Effector memory CD8-positive, alpha-beta T cell (primary cell): ENCODE measurements around the gene USP43.
A peak's percentile ranks its signal among the peaks of the same experiment; 100 is the strongest.

Source experiments
- ATAC-seq: fragments of 150-1000 bp; cut with Tn5 transposase; replicated peaks from 2 replicates; pipeline ENCODE4 v1.10.0; 2021; ENCODE audit warnings: mild to moderate bottlenecking, moderate library complexity
- DNase-seq, 3 experiments: peaks; one replicate each; pipeline ENCODE4 v3.0.0; 2021
- H3K27ac Mint-ChIP-seq, 2 donors: one replicate each; pipeline ENCODE4 v1.8.0; 2022; ENCODE audit warnings: mild to moderate bottlenecking in 2 of 2, mixed read lengths in 2 of 2, moderate library complexity in 2 of 2
- H3K27me3 Mint-ChIP-seq, 2 donors: one replicate each; pipeline ENCODE4 v1.8.0; 2022; ENCODE audit warnings: mixed read lengths in 2 of 2
- H3K36me3 Mint-ChIP-seq: one replicate; pipeline ENCODE4 v1.8.0; 2022; ENCODE audit warnings: mild to moderate bottlenecking, moderate library complexity, mixed read lengths; ENCODE audit not compliant: insufficient read depth
- H3K4me1 Mint-ChIP-seq, 2 donors: one replicate each; pipeline ENCODE4 v1.8.0; 2022; ENCODE audit warnings: low read depth in 2 of 2, mixed read lengths in 2 of 2
- H3K4me3 Mint-ChIP-seq, 2 donors: one replicate each; pipeline ENCODE4 v1.8.0; 2022; ENCODE audit warnings: mild to moderate bottlenecking in 2 of 2, mixed read lengths in 2 of 2, moderate library complexity in 2 of 2
- H3K9me3 Mint-ChIP-seq, 2 donors: one replicate each; pipeline ENCODE4 v1.8.0; 2022; ENCODE audit warnings: mixed read lengths in 2 of 2

USP43 gene

GRCh38 chr17:9671559-9671958 is 26.2 kb downstream of the USP43 start:
- ATAC-seq: no peak
- Mint-ChIP-seq H3K36me3 (no peaks in the 10 kb centered on the region), H3K4me3 (no peak overlapping the region), H3K27ac (no peak overlapping the region), H3K9me3 (no peaks in the 10 kb centered on the region), H3K27me3 (peaks cover 22 to 47% of the 10 kb centered on the region in 2 donors), H3K4me1 (peaks cover 1 to 21% of the 10 kb centered on the region in 2 donors)
- no peak for DNase-seq

- ATAC-seq: no peak
- Mint-ChIP-seq H3K36me3 (no peaks in the 10 kb centered on the region), H3K4me1 (peaks cover 0 to 16% of the 10 kb centered on the region in 2 donors), H3K4me3 (no peak overlapping the region), H3K27me3 (peaks cover 22 to 47% of the 10 kb centered on the region in 2 donors), H3K27ac (no peak overlapping the region), H3K9me3 (no peaks in the 10 kb centered on the region)
- no peak for DNase-seq
Measured at GRCh38 chr17:9672266-9672665, 26.9 kb downstream of the USP43 start.

- H3K36me3 Mint-ChIP-seq: no peaks in the 10 kb centered on the region
- H3K9me3 Mint-ChIP-seq: no peaks in the 10 kb centered on the region
- no peak for ATAC-seq
- H3K27me3 Mint-ChIP-seq: peaks cover 22 to 47% of the 10 kb centered on the region in 2 donors
- DNase-seq: no peak
- peaks cover 0 to 12% of the 10 kb centered on the region in 2 donors for H3K4me1 Mint-ChIP-seq
- no peak overlapping the region for H3K4me3 Mint-ChIP-seq
- no peak overlapping the region for H3K27ac Mint-ChIP-seq
Measured at GRCh38 chr17:9672691-9673090, 27.4 kb downstream of the USP43 start.

GRCh38 chr17:9676084-9676483 is 30.8 kb downstream of the USP43 start:
- no peak overlapping the region for H3K27ac Mint-ChIP-seq
- H3K4me3 Mint-ChIP-seq: no peak overlapping the region
- no peaks in the 10 kb centered on the region for H3K9me3 Mint-ChIP-seq
- peaks cover 3 to 20% of the 10 kb centered on the region in 2 donors for H3K27me3 Mint-ChIP-seq
- ATAC-seq: no peak
- H3K36me3 Mint-ChIP-seq: no peaks in the 10 kb centered on the region
- DNase-seq: no peak
- H3K4me1 Mint-ChIP-seq: no peaks in the 10 kb centered on the region

- no peaks in the 10 kb centered on the region for H3K4me1 Mint-ChIP-seq
- H3K36me3 Mint-ChIP-seq: no peaks in the 10 kb centered on the region
- no peaks in the 10 kb centered on the region for H3K9me3 Mint-ChIP-seq
- ATAC-seq (no peak), DNase-seq (no peak)
- no peak overlapping the region for H3K27ac Mint-ChIP-seq
- H3K4me3 Mint-ChIP-seq: no peak overlapping the region
- peaks cover 0 to 15% of the 10 kb centered on the region in 2 donors for H3K27me3 Mint-ChIP-seq
Measured at GRCh38 chr17:9676820-9677310, 31.5 kb downstream of the USP43 start.

GRCh38 chr17:9677411-9677810 is 32.1 kb downstream of the USP43 start:
- no peaks in the 10 kb centered on the region for H3K9me3 Mint-ChIP-seq
- ATAC-seq (no peak), DNase-seq (no peak)
- no peaks in the 10 kb centered on the region for H3K36me3 Mint-ChIP-seq
- H3K27me3 Mint-ChIP-seq: peaks cover 0 to 15% of the 10 kb centered on the region in 2 donors
- H3K27ac Mint-ChIP-seq: no peak overlapping the region
- no peaks in the 10 kb centered on the region for H3K4me1 Mint-ChIP-seq
- no peak overlapping the region for H3K4me3 Mint-ChIP-seq

- Mint-ChIP-seq H3K27me3 (peaks cover 0 to 13% of the 10 kb centered on the region in 2 donors), H3K4me3 (no peak overlapping the region), H3K36me3 (no peaks in the 10 kb centered on the region), H3K27ac (no peak overlapping the region), H3K9me3 (no peaks in the 10 kb centered on the region), H3K4me1 (no peaks in the 10 kb centered on the region)
- DNase-seq (no peak), ATAC-seq (no peak)
Measured at GRCh38 chr17:9677896-9678295, 32.6 kb downstream of the USP43 start.

- no peak overlapping the region for H3K27ac Mint-ChIP-seq
- no peaks in the 10 kb centered on the region for H3K27me3 Mint-ChIP-seq
- no peaks in the 10 kb centered on the region for H3K36me3 Mint-ChIP-seq
- no peaks in the 10 kb centered on the region for H3K4me1 Mint-ChIP-seq
- no peaks in the 10 kb centered on the region for H3K9me3 Mint-ChIP-seq
- DNase-seq (no peak), ATAC-seq (no peak)
- H3K4me3 Mint-ChIP-seq: no peak overlapping the region
Measured at GRCh38 chr17:9684955-9685621, 39.8 kb downstream of the USP43 start.

- Mint-ChIP-seq H3K27ac (no peak overlapping the region), H3K4me1 (no peaks in the 10 kb centered on the region), H3K27me3 (peaks cover 16 to 31% of the 10 kb centered on the region in 2 donors), H3K9me3 (no peaks in the 10 kb centered on the region), H3K4me3 (no peak overlapping the region), H3K36me3 (peaks cover 3% of the 10 kb centered on the region)
- no peak for ATAC-seq
- no peak for DNase-seq
Measured at GRCh38 chr17:9693755-9694154, 48.4 kb downstream of the USP43 start.

GRCh38 chr17:9696279-9697044 is 51.1 kb downstream of the USP43 start:
- Mint-ChIP-seq H3K4me3 (no peak overlapping the region), H3K27ac (no peak overlapping the region), H3K9me3 (no peaks in the 10 kb centered on the region), H3K36me3 (no peaks in the 10 kb centered on the region), H3K4me1 (no peaks in the 10 kb centered on the region), H3K27me3 (peaks cover 34 to 47% of the 10 kb centered on the region in 2 donors)
- no peak for DNase-seq
- no peak for ATAC-seq

- Mint-ChIP-seq H3K9me3 (no peaks in the 10 kb centered on the region), H3K27ac (no peak overlapping the region), H3K4me3 (no peak overlapping the region), H3K4me1 (peaks cover 0 to 1% of the 10 kb centered on the region in 2 donors), H3K27me3 (peaks cover 34 to 38% of the 10 kb centered on the region in 2 donors), H3K36me3 (no peaks in the 10 kb centered on the region)
- no peak for ATAC-seq
- no peak for DNase-seq
Measured at GRCh38 chr17:9700136-9700535, 54.8 kb downstream of the USP43 start.

- H3K36me3 Mint-ChIP-seq: no peaks in the 10 kb centered on the region
- peaks cover 0 to 1% of the 10 kb centered on the region in 2 donors for H3K4me1 Mint-ChIP-seq
- peaks cover 32 to 34% of the 10 kb centered on the region in 2 donors for H3K27me3 Mint-ChIP-seq
- DNase-seq (no peak), ATAC-seq (no peak)
- H3K9me3 Mint-ChIP-seq: no peaks in the 10 kb centered on the region
- no peak overlapping the region for H3K4me3 Mint-ChIP-seq
- H3K27ac Mint-ChIP-seq: peak overlapping the region in 1 of 2 donors; percentile 18
Measured at GRCh38 chr17:9700754-9701476, 55.6 kb downstream of the USP43 start.

- Mint-ChIP-seq H3K9me3 (no peaks in the 10 kb centered on the region), H3K36me3 (no peaks in the 10 kb centered on the region), H3K4me1 (peaks cover 0 to 1% of the 10 kb centered on the region in 2 donors), H3K4me3 (no peak overlapping the region), H3K27me3 (peaks cover 18 to 21% of the 10 kb centered on the region in 2 donors), H3K27ac (no peak overlapping the region)
- ATAC-seq (no peak), DNase-seq (no peak)
Measured at GRCh38 chr17:9702482-9702881, 57.2 kb downstream of the USP43 start.
